ENCODE data around the gene FAT1. TPM values are rescaled to one million over a fixed set of nuclear protein-coding genes. Genes with fewer than 3 reads are reported as not detected.

FAT1 gene
- total RNA-seq, 4 donors from 2014 or later = 56.4 to 79.9 (median 67.7) TPM

DNA sequence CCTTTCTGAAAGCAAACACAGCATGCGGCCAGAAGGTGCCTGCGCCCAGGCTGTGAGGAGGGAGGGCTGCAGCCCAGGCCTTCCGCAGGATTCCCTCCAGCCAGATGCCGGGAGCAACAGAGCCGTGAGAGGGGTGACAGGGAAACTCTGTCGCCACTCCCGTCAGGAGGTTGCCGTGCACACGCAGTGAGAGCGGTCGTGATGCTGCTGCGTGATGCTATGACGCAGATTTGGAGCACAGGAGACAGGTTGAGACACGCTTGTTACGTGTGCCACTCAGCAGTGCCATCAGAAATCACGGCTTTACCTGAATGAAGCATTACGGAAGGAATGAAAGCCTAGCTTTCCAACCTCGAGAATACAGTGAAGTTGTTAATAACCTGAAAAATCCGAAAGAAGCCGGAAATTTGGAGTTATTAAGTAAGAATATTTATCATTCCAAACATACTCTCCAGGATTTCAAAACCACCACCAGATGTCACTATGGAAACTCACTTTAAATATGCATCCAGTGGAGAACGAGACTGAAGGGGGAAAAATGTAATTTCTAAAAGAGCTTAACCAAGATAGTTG is 54.4 kb downstream of the FAT1 start:
- TF ChIP-seq, protein P1, sequence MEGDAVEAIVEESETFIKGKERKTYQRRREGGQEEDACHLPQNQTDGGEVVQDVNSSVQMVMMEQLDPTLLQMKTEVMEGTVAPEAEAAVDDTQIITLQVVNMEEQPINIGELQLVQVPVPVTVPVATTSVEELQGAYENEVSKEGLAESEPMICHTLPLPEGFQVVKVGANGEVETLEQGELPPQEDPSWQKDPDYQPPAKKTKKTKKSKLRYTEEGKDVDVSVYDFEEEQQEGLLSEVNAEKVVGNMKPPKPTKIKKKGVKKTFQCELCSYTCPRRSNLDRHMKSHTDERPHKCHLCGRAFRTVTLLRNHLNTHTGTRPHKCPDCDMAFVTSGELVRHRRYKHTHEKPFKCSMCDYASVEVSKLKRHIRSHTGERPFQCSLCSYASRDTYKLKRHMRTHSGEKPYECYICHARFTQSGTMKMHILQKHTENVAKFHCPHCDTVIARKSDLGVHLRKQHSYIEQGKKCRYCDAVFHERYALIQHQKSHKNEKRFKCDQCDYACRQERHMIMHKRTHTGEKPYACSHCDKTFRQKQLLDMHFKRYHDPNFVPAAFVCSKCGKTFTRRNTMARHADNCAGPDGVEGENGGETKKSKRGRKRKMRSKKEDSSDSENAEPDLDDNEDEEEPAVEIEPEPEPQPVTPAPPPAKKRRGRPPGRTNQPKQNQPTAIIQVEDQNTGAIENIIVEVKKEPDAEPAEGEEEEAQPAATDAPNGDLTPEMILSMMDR (IDR thresholded peaks at IDR 0.05; ENCODE audit: low read depth) = no peak

DNA sequence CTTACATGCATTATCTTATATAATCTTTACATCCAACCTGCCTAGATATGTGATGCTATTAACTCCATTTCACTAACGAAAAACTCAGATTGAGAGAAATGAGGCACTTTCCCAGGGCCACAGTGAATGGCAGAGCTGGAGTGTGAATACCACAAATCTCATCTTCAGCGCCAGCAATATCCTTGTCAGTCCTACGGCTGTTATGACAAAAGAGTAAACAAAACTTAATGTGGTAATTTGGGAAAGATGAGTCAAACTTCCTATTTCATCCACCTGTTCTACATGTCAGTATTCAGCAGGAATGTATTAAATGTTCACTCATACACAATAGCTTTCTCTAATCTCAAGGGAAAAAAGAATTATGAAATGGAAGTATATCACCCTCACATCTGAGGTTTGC is 56.9 kb downstream of the FAT1 start:
- TF ChIP-seq, protein P1 (IDR thresholded peaks at IDR 0.05; ENCODE audit: low read depth) = no peak

DNA sequence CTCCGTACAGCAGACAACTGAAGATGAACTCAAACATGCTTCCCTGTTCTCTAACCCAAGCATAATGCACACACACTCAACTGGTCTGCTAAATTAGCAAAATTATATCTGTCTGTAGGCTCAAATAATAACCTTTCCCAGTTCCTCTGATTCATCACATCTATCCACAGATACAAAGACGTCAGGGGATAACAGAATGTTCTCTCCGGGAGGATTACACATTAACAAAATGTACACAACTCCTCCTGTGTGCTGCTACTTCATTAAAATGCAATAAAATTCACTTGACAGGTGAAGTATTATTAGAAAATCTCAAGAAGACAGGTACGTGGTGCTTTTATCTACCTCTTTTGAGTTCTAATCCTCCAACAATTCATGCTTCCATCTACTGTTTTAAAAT is 57.4 kb downstream of the FAT1 start:
- TF ChIP-seq, protein P1 (IDR thresholded peaks at IDR 0.05; ENCODE audit: low read depth) = no peak

DNA sequence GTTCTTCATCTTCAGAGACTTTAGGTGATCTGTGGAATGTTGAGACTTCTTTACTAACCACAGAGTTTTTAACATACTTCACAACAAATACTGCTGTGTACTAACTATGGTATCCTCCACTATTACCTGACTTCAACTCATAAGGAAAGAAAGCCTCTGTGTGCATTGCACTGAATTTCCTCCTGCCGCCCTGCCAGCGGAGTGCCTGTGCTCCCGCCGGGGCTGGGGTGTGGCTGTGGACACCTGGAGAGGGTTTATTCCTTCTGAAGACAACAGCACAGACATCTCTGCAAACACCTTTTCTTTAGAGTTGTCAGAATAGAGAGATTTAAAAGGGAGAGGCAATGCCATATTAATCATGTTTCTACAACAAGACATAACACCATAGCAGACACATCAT is 63.3 kb downstream of the FAT1 start:
- TF ChIP-seq, protein P1 (IDR thresholded peaks at IDR 0.05; ENCODE audit: low read depth) = no peak

DNA sequence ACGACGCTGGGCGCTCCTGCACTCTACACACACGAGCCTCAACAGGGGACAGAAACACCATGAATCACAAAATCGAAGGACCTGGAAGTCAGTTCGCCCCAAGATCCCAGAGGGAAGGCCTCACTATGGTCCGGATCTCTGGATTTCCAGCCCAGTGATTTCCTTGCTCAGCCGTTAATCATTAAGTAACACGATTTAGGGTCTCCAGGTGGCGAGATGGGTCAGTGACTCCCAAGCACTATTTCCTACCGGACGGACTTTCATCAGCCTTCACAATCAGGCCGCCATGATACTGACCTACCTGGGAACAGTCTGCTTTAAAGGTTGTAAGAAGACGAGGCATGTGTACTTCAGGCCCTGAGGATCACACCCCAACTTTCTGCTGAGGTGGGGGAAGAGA is 63.7 kb downstream of the FAT1 start:
- TF ChIP-seq, protein P1 (IDR thresholded peaks at IDR 0.05; ENCODE audit: low read depth) = no peak

DNA sequence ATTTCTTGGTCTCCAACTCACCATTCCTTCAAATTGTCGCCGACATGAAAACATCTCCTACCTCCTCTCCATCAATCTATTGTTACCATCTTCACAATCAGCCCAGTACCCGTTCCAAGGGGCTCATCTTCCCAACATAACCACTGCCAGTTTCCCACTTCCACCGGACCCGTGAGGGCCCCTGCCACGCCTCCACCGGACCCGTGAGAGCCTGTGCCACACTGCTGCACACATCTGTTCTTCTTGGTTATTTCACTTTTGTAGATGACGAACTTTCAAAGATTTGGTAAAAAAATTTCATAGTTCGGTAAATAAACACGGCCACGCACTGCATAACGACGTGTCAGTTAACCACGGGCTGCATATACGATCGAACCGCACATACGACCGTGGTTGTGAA is 65.0 kb downstream of the FAT1 start:
- TF ChIP-seq, protein P1 (IDR thresholded peaks at IDR 0.05; ENCODE audit: low read depth) = no peak

DNA sequence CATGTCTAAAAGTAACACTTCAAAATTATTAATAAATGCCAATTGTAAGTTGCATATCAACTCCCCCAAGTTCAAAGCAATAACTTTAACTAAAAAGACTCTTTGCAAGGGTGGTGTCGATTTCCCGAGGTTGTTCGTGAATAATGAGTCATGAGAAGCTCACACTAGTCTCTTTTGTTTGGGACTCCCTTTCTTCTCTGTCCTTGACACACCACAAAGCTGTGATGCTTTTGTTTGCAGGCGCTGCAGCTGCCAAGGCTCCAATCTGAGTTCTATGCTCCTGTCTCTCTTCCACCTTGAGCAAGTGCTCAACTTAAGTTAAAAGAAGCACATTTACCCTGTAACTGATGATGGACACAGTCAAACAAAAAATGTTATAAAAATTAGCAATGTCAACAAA is 65.9 kb downstream of the FAT1 start:
- TF ChIP-seq, protein P1 (IDR thresholded peaks at IDR 0.05; ENCODE audit: low read depth) = no peak

All from subcutaneous adipose tissue (tissue), 4 donors.